ENCODE results near the gene SLBP.

The SLBP gene

DNA sequence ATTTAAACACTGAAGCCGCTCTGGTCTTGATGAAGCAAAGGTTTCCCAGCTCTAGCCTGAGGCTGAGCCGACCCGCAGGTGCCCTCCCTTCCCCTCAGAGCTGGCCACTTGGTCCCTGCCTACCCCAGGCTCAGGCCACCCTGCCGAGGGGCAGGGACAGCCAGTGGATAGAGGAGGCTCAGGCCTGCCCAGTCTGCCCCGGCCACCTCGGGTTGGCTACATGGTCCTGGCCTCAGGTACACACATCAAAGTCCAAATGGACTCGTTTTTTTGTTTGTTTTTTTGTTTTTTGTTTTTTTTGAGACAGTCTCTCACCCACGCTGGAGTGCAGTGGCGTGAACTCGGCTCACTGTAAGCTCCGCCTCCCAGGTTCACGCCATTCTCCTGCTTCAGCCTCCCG is 33.0 kb upstream of the SLBP start:
- Histone ChIP-seq H3K79me1 (ENCODE audit: low read length) (no peaks in the 10 kb centered on the region), H4K91ac (ENCODE audit: low read depth, low read length) (no peak overlapping the region), H3K27ac (ENCODE audit: low read depth, low read length) (no peak overlapping the region), H4K12ac (ENCODE audit: low read depth, low read length) (no peak overlapping the region), H4K8ac (ENCODE audit: low read depth, low read length) (no peak overlapping the region), H2BK120ac (ENCODE audit: insufficient read depth, low read length, poor library complexity) (no peak overlapping the region), H3K4ac (ENCODE audit: low read depth, low read length) (no peak overlapping the region), H3K27me3 (ENCODE audit: insufficient read depth, low read length) (no peaks in the 10 kb centered on the region), H3K23ac (ENCODE audit: low read length) (no peak overlapping the region), H3K9ac (ENCODE audit: low read length) (no peak overlapping the region), H3K79me2 (ENCODE audit: control insufficient read depth, insufficient read depth, low read length, poor library complexity) (no peaks in the 10 kb centered on the region), H3K4me3 (ENCODE audit: low read depth, low read length) (no peak overlapping the region), H3K9me3 (ENCODE audit: insufficient read depth, low read depth, low read length) (peaks cover 2% of the 10 kb centered on the region), H3K14ac (ENCODE audit: low read length) (no peak overlapping the region), H3K4me2 (ENCODE audit: low read length) (no peak overlapping the region), H2BK12ac (ENCODE audit: low read length) (no peak overlapping the region), H3K18ac (ENCODE audit: low read length) (no peak overlapping the region), H2AFZ (ENCODE audit: insufficient read depth, low read length, poor library complexity) (no peak overlapping the region), H2AK5ac (ENCODE audit: low read length) (no peak overlapping the region), H3K4me1 (ENCODE audit: control insufficient read depth in 1 of 2, insufficient read depth in 2 of 2, low read length in 2 of 2) (no peaks in the 10 kb centered on the region), H3K36me3 (ENCODE audit: control insufficient read depth in 1 of 2, insufficient read depth in 2 of 2, low read length in 2 of 2) (peaks cover 36 to 38% of the 10 kb centered on the region in 2 experiments), H2BK5ac (ENCODE audit: low read depth, low read length, poor library complexity) (no peak overlapping the region)
- no peak for DNase-seq
- WGBS (ENCODE audit: extremely low coverage, insufficient coverage, insufficient read length), result no CpG with 5 or more reads among the region's 13 CpGs

DNA sequence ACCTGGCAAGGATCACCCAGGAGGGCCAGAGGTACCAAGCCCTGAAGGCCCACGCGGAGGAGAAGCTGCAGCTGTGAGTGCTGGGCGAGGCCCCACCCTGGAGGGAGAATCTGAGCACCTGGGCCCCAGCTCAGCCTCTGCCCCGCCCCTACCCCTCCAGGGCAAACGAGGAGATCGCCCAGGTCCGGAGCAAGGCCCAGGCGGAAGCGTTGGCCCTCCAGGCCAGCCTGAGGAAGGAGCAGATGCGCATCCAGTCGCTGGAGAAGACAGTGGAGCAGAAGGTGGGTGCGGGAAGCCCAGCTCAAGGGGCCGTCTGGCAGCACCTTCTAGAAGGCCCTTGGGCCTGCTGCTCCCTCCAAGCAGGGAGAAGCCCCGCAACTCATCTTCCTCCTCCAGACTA is 32.4 kb upstream of the SLBP start:
- no peak overlapping the region for H4K8ac ChIP-seq (ENCODE audit: low read depth, low read length)
- DNase-seq, result no peak
- H2AK5ac ChIP-seq (ENCODE audit: low read length), result no peak overlapping the region
- no peak overlapping the region for H3K27ac ChIP-seq (ENCODE audit: low read depth, low read length)
- H2BK5ac ChIP-seq (ENCODE audit: low read depth, low read length, poor library complexity), result no peak overlapping the region
- H2BK12ac ChIP-seq (ENCODE audit: low read length), result no peak overlapping the region
- H2BK120ac ChIP-seq (ENCODE audit: insufficient read depth, low read length, poor library complexity), result no peak overlapping the region
- H3K9ac ChIP-seq (ENCODE audit: low read length), result no peak overlapping the region
- H3K4me1 ChIP-seq (ENCODE audit: control insufficient read depth in 1 of 2, insufficient read depth in 2 of 2, low read length in 2 of 2), result no peaks in the 10 kb centered on the region
- no peak overlapping the region for H3K4me2 ChIP-seq (ENCODE audit: low read length)
- no peak overlapping the region for H3K23ac ChIP-seq (ENCODE audit: low read length)
- no peak overlapping the region for H4K91ac ChIP-seq (ENCODE audit: low read depth, low read length)
- no peaks in the 10 kb centered on the region for H3K79me2 ChIP-seq (ENCODE audit: control insufficient read depth, insufficient read depth, low read length, poor library complexity)
- H3K27me3 ChIP-seq (ENCODE audit: insufficient read depth, low read length), result no peaks in the 10 kb centered on the region
- no peak overlapping the region for H2AFZ ChIP-seq (ENCODE audit: insufficient read depth, low read length, poor library complexity)
- H3K9me3 ChIP-seq (ENCODE audit: insufficient read depth, low read depth, low read length), result peaks cover 2% of the 10 kb centered on the region
- H4K12ac ChIP-seq (ENCODE audit: low read depth, low read length), result no peak overlapping the region
- H3K79me1 ChIP-seq (ENCODE audit: low read length), result no peaks in the 10 kb centered on the region
- peaks cover 42 to 44% of the 10 kb centered on the region in 2 experiments for H3K36me3 ChIP-seq (ENCODE audit: control insufficient read depth in 1 of 2, insufficient read depth in 2 of 2, low read length in 2 of 2)
- no peak overlapping the region for H3K18ac ChIP-seq (ENCODE audit: low read length)
- no peak overlapping the region for H3K14ac ChIP-seq (ENCODE audit: low read length)
- H3K4me3 ChIP-seq (ENCODE audit: low read depth, low read length), result no peak overlapping the region
- no peak overlapping the region for H3K4ac ChIP-seq (ENCODE audit: low read depth, low read length)
- WGBS (ENCODE audit: extremely low coverage, insufficient coverage, insufficient read length), result no CpG with 5 or more reads among the region's 14 CpGs

DNA sequence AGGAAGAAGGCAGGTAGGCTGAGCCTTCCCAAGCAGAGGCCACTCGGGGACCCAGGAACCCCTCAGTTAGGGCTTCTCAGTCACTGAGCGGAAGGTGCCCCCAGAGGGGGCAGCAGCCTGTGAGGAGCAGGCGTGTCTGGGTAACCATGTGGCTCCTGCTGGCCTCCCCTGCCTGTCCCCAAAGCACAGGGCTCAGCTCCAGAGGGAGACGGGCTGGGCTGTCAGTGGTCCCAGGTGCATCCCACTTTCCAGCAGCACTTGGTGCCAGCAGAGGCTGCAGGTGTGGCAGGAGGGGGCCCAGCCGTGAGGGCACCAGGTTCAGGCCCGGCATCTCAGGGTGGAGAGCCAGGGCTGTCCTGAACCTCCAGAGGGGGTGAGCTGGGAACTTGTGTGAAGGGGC is 31.9 kb upstream of the SLBP start:
- H2BK5ac ChIP-seq (ENCODE audit: low read depth, low read length, poor library complexity), result no peak overlapping the region
- H3K23ac ChIP-seq (ENCODE audit: low read length), result no peak overlapping the region
- no peak overlapping the region for H3K27ac ChIP-seq (ENCODE audit: low read depth, low read length)
- no peak overlapping the region for H4K91ac ChIP-seq (ENCODE audit: low read depth, low read length)
- no peaks in the 10 kb centered on the region for H3K79me2 ChIP-seq (ENCODE audit: control insufficient read depth, insufficient read depth, low read length, poor library complexity)
- no peak overlapping the region for H3K18ac ChIP-seq (ENCODE audit: low read length)
- DNase-seq, result no peak
- H4K8ac ChIP-seq (ENCODE audit: low read depth, low read length), result no peak overlapping the region
- H2BK120ac ChIP-seq (ENCODE audit: insufficient read depth, low read length, poor library complexity), result no peak overlapping the region
- WGBS (ENCODE audit: extremely low coverage, insufficient coverage, insufficient read length), result no CpG with 5 or more reads among the region's 6 CpGs
- H3K4me2 ChIP-seq (ENCODE audit: low read length), result no peak overlapping the region
- H2AFZ ChIP-seq (ENCODE audit: insufficient read depth, low read length, poor library complexity), result no peak overlapping the region
- no peak overlapping the region for H3K4ac ChIP-seq (ENCODE audit: low read depth, low read length)
- no peak overlapping the region for H4K12ac ChIP-seq (ENCODE audit: low read depth, low read length)
- H3K4me1 ChIP-seq (ENCODE audit: control insufficient read depth in 1 of 2, insufficient read depth in 2 of 2, low read length in 2 of 2), result no peaks in the 10 kb centered on the region
- peaks cover 46 to 50% of the 10 kb centered on the region in 2 experiments for H3K36me3 ChIP-seq (ENCODE audit: control insufficient read depth in 1 of 2, insufficient read depth in 2 of 2, low read length in 2 of 2)
- no peak overlapping the region for H2AK5ac ChIP-seq (ENCODE audit: low read length)
- H3K9me3 ChIP-seq (ENCODE audit: insufficient read depth, low read depth, low read length), result peaks cover 2% of the 10 kb centered on the region
- H3K4me3 ChIP-seq (ENCODE audit: low read depth, low read length), result no peak overlapping the region
- H3K27me3 ChIP-seq (ENCODE audit: insufficient read depth, low read length), result no peaks in the 10 kb centered on the region
- no peak overlapping the region for H3K14ac ChIP-seq (ENCODE audit: low read length)
- no peak overlapping the region for H2BK12ac ChIP-seq (ENCODE audit: low read length)
- H3K9ac ChIP-seq (ENCODE audit: low read length), result no peak overlapping the region
- no peaks in the 10 kb centered on the region for H3K79me1 ChIP-seq (ENCODE audit: low read length)

DNA sequence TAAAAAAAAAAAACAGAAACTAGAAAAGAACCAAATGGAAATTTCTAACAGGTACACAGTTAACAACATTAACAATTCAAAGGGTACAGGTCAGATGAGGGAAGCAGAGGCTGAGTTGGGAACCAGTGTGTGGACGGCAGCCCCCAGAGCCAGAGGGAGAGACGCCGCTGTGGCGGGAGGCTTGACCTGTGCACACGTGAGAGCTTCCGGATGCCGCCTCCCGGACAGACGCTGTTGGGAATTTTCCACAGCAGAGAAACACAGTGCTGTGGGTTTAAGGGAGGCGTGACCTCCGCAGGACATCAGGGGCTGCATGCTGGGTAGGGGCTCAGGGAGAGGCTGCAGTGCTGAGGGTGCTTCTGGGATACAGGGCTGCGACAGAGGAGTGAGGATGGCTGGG is 31.4 kb upstream of the SLBP start:
- whole genome bisulfite sequencing (ENCODE audit: extremely low coverage, insufficient coverage, insufficient read length), result no CpG with 5 or more reads among the region's 12 CpGs
- Histone ChIP-seq H3K18ac (ENCODE audit: low read length) (no peak overlapping the region), H2AFZ (ENCODE audit: insufficient read depth, low read length, poor library complexity) (no peak overlapping the region), H2BK120ac (ENCODE audit: insufficient read depth, low read length, poor library complexity) (no peak overlapping the region), H3K4ac (ENCODE audit: low read depth, low read length) (no peak overlapping the region), H3K14ac (ENCODE audit: low read length) (no peak overlapping the region), H3K23ac (ENCODE audit: low read length) (no peak overlapping the region), H2BK5ac (ENCODE audit: low read depth, low read length, poor library complexity) (no peak overlapping the region), H4K12ac (ENCODE audit: low read depth, low read length) (no peak overlapping the region), H3K27me3 (ENCODE audit: insufficient read depth, low read length) (no peaks in the 10 kb centered on the region), H3K79me1 (ENCODE audit: low read length) (no peaks in the 10 kb centered on the region), H3K9ac (ENCODE audit: low read length) (no peak overlapping the region), H3K4me1 (ENCODE audit: control insufficient read depth in 1 of 2, insufficient read depth in 2 of 2, low read length in 2 of 2) (no peaks in the 10 kb centered on the region), H3K36me3 (ENCODE audit: control insufficient read depth in 1 of 2, insufficient read depth in 2 of 2, low read length in 2 of 2) (peaks cover 49 to 54% of the 10 kb centered on the region in 2 experiments), H4K91ac (ENCODE audit: low read depth, low read length) (no peak overlapping the region), H3K4me3 (ENCODE audit: low read depth, low read length) (no peak overlapping the region), H2AK5ac (ENCODE audit: low read length) (no peak overlapping the region), H4K8ac (ENCODE audit: low read depth, low read length) (no peak overlapping the region), H3K9me3 (ENCODE audit: insufficient read depth, low read depth, low read length) (peaks cover 4% of the 10 kb centered on the region), H2BK12ac (ENCODE audit: low read length) (no peak overlapping the region), H3K27ac (ENCODE audit: low read depth, low read length) (no peak overlapping the region), H3K4me2 (ENCODE audit: low read length) (no peak overlapping the region), H3K79me2 (ENCODE audit: control insufficient read depth, insufficient read depth, low read length, poor library complexity) (no peaks in the 10 kb centered on the region)
- no peak for DNase-seq
